Muscle layer of colon (tissue), 2 donors: ENCODE data around the gene YAE1.

Experiments used
- H3K27ac ChIP-seq: one replicate; pipeline ENCODE4 v1.7.0; 2013; ENCODE audit warnings: low read depth, mild to moderate bottlenecking, low read length, moderate library complexity
- H3K27me3 ChIP-seq, 2 donors: one replicate each; pipeline ENCODE4 v1.7.0; 2013; ENCODE audit warnings: low read length in 2 of 2, mild to moderate bottlenecking in 2 of 2; ENCODE audit not compliant: insufficient read depth in 2 of 2, control insufficient read depth in 1 of 2
- H3K36me3 ChIP-seq: one replicate; pipeline ENCODE4 v1.7.0; 2013; ENCODE audit warnings: mild to moderate bottlenecking, low read length; ENCODE audit not compliant: insufficient read depth
- H3K4me1 ChIP-seq: one replicate; pipeline ENCODE4 v1.7.0; 2013; ENCODE audit warnings: mild to moderate bottlenecking, low read length; ENCODE audit not compliant: insufficient read depth
- H3K4me3 ChIP-seq, 2 donors: one replicate each; pipeline ENCODE4 v1.7.0; 2013; ENCODE audit warnings: low read length in 2 of 2, low read depth in 1 of 2, mild to moderate bottlenecking in 1 of 2, moderate library complexity in 1 of 2
- H3K9ac ChIP-seq: one replicate; pipeline ENCODE4 v1.7.0; 2013; ENCODE audit warnings: low read length
- H3K9me3 ChIP-seq: one replicate; pipeline ENCODE4 v1.7.0; 2013; ENCODE audit warnings: mild to moderate bottlenecking, low read length
- donor health status: abdominal sarcoma.
- donor health status: Adenocarcinoma of cecum.

YAE1 gene

GRCh38 chr7:39557222-39557621 is 9.0 kb upstream of the YAE1 start:
- no peaks in the 10 kb centered on the region for H3K9me3 ChIP-seq
- no peak overlapping the region for H3K27ac ChIP-seq
- no peak overlapping the region for H3K4me3 ChIP-seq
- no peak overlapping the region for H3K9ac ChIP-seq
- peaks cover 21% of the 10 kb centered on the region for H3K4me1 ChIP-seq
- H3K27me3 ChIP-seq: no peaks in the 10 kb centered on the region
- H3K36me3 ChIP-seq: no peaks in the 10 kb centered on the region

- Histone ChIP-seq H3K36me3 (no peaks in the 10 kb centered on the region), H3K27ac (no peak overlapping the region), H3K9me3 (no peaks in the 10 kb centered on the region), H3K27me3 (no peaks in the 10 kb centered on the region), H3K9ac (no peak overlapping the region), H3K4me3 (no peak overlapping the region), H3K4me1 (peaks cover 21% of the 10 kb centered on the region)
These were observed 8.3 kb upstream of the YAE1 start for GRCh38 chr7:39557911-39558310.

- H3K4me3 ChIP-seq: no peak overlapping the region
- no peaks in the 10 kb centered on the region for H3K27me3 ChIP-seq
- no peaks in the 10 kb centered on the region for H3K9me3 ChIP-seq
- H3K36me3 ChIP-seq: no peaks in the 10 kb centered on the region
- H3K4me1 ChIP-seq: peaks cover 4% of the 10 kb centered on the region
- H3K27ac ChIP-seq: no peak overlapping the region
- H3K9ac ChIP-seq: no peak overlapping the region
These were observed 5.8 kb upstream of the YAE1 start for GRCh38 chr7:39560408-39560807.

GRCh38 chr7:39560997-39561396 is 5.2 kb upstream of the YAE1 start:
- Histone ChIP-seq H3K4me1 (peaks cover 5% of the 10 kb centered on the region), H3K9me3 (no peaks in the 10 kb centered on the region), H3K4me3 (no peak overlapping the region), H3K27me3 (no peaks in the 10 kb centered on the region), H3K36me3 (no peaks in the 10 kb centered on the region), H3K27ac (no peak overlapping the region), H3K9ac (no peak overlapping the region)

GRCh38 chr7:39565538-39565937 is 666 bp upstream of the YAE1 start:
- Histone ChIP-seq H3K9me3 (no peaks in the 10 kb centered on the region), H3K4me1 (peaks cover 15% of the 10 kb centered on the region), H3K27ac (peak overlapping the region; percentile 70), H3K9ac (peak overlapping the region; percentile 94), H3K27me3 (no peaks in the 10 kb centered on the region), H3K36me3 (no peaks in the 10 kb centered on the region), H3K4me3 (peak overlapping the region; percentile 78 to 80)

GRCh38 chr7:39567294-39567693 is 1.1 kb downstream of the YAE1 start:
- Histone ChIP-seq H3K4me3 (peak overlapping the region in 1 of 2 donors; percentile 80), H3K4me1 (peaks cover 15% of the 10 kb centered on the region), H3K36me3 (peaks cover 8% of the 10 kb centered on the region), H3K27ac (no peak overlapping the region), H3K9me3 (no peaks in the 10 kb centered on the region), H3K27me3 (no peaks in the 10 kb centered on the region), H3K9ac (peak overlapping the region; percentile 83)

GRCh38 chr7:39574673-39575349 is 8.6 kb downstream of the YAE1 start:
- H3K27ac ChIP-seq: no peak overlapping the region
- no peak overlapping the region for H3K9ac ChIP-seq
- H3K4me1 ChIP-seq: no peaks in the 10 kb centered on the region
- H3K4me3 ChIP-seq: no peak overlapping the region
- H3K9me3 ChIP-seq: no peaks in the 10 kb centered on the region
- H3K27me3 ChIP-seq: no peaks in the 10 kb centered on the region
- H3K36me3 ChIP-seq: peaks cover 22% of the 10 kb centered on the region

GRCh38 chr7:39577229-39577874 is 11.1 kb downstream of the YAE1 start:
- no peak overlapping the region for H3K9ac ChIP-seq
- H3K27ac ChIP-seq: no peak overlapping the region
- H3K4me1 ChIP-seq: no peaks in the 10 kb centered on the region
- no peaks in the 10 kb centered on the region for H3K27me3 ChIP-seq
- H3K9me3 ChIP-seq: no peaks in the 10 kb centered on the region
- H3K4me3 ChIP-seq: no peak overlapping the region
- peaks cover 14% of the 10 kb centered on the region for H3K36me3 ChIP-seq

- no peak overlapping the region for H3K27ac ChIP-seq
- H3K4me3 ChIP-seq: no peak overlapping the region
- H3K27me3 ChIP-seq: no peaks in the 10 kb centered on the region
- no peak overlapping the region for H3K9ac ChIP-seq
- no peaks in the 10 kb centered on the region for H3K9me3 ChIP-seq
- H3K4me1 ChIP-seq: no peaks in the 10 kb centered on the region
- H3K36me3 ChIP-seq: peaks cover 10% of the 10 kb centered on the region
These were observed 14.1 kb downstream of the YAE1 start for GRCh38 chr7:39580149-39580874.

GRCh38 chr7:39582536-39582935 is 16.3 kb downstream of the YAE1 start:
- Histone ChIP-seq H3K4me3 (no peak overlapping the region), H3K4me1 (no peaks in the 10 kb centered on the region), H3K36me3 (peaks cover 4% of the 10 kb centered on the region), H3K27ac (no peak overlapping the region), H3K9me3 (no peaks in the 10 kb centered on the region), H3K27me3 (no peaks in the 10 kb centered on the region), H3K9ac (no peak overlapping the region)

GRCh38 chr7:39583539-39583938 is 17.3 kb downstream of the YAE1 start:
- Histone ChIP-seq H3K27me3 (no peaks in the 10 kb centered on the region), H3K36me3 (peaks cover 4% of the 10 kb centered on the region), H3K9ac (no peak overlapping the region), H3K4me3 (no peak overlapping the region), H3K9me3 (no peaks in the 10 kb centered on the region), H3K4me1 (no peaks in the 10 kb centered on the region), H3K27ac (no peak overlapping the region)
